GM23248 (cell line): ENCODE results near the gene PLCB1.

Experiments used
- EZH2 ChIP-seq: fragments of 200-600 bp; sonication (generic); IDR thresholded peaks from 2 replicates; pipeline ENCODE4 v1.6.1; 2018; ENCODE audit warnings: antibody characterized with exemption, mild to moderate bottlenecking; ENCODE audit not compliant: insufficient read depth, poor library complexity, severe bottlenecking
- EZH2phosphoT487 ChIP-seq: fragments of 200-600 bp; sonication (generic); IDR thresholded peaks from 2 replicates; pipeline ENCODE4 v1.6.1; 2018; ENCODE audit warnings: antibody characterized with exemption, moderate library complexity, mild to moderate bottlenecking, low read depth; ENCODE audit not compliant: insufficient read depth

GRCh38 chr20:8720089-8720488 lies 588.0 kb downstream of the PLCB1 start:
- TF ChIP-seq EZH2phosphoT487 = no peak
- TF ChIP-seq EZH2 = no peak
